ENCODE data around the gene INTS6. TPM values are rescaled to one million over a fixed set of nuclear protein-coding genes. Genes with fewer than 3 reads are reported as not detected.

INTS6 gene
- polyA plus RNA-seq, 3 donors: 30.9 to 40.1 (median 33.2) TPM

GRCh38 chr13:51332566-51333361 is 120.1 kb downstream of the INTS6 start:
- no peak for DNase-seq (ENCODE audit: extremely low read depth in 1 of 11, low read depth in 9 of 11, low spot score in 4 of 11)

GRCh38 chr13:51331354-51331861 is 121.4 kb downstream of the INTS6 start:
- no peak for DNase-seq (ENCODE audit: extremely low read depth in 1 of 11, low read depth in 9 of 11, low spot score in 4 of 11)

GRCh38 chr13:51330791-51331190 is 122.0 kb downstream of the INTS6 start:
- DNase-seq (ENCODE audit: extremely low read depth in 1 of 11, low read depth in 9 of 11, low spot score in 4 of 11): no peak

GRCh38 chr13:51329606-51330005 is 123.2 kb downstream of the INTS6 start:
- DNase-seq (ENCODE audit: extremely low read depth in 1 of 11, low read depth in 9 of 11, low spot score in 4 of 11): no peak

GRCh38 chr13:51328488-51328887 is 124.3 kb downstream of the INTS6 start:
- DNase-seq (ENCODE audit: extremely low read depth in 1 of 11, low read depth in 9 of 11, low spot score in 4 of 11): no peak

GRCh38 chr13:51327961-51328360 is 124.9 kb downstream of the INTS6 start:
- DNase-seq (ENCODE audit: extremely low read depth in 1 of 11, low read depth in 9 of 11, low spot score in 4 of 11): no peak

- no peak for DNase-seq (ENCODE audit: extremely low read depth in 1 of 11, low read depth in 9 of 11, low spot score in 4 of 11)
Measured at GRCh38 chr13:51326777-51327176, 126.1 kb downstream of the INTS6 start.

- DNase-seq (ENCODE audit: extremely low read depth in 1 of 11, low read depth in 9 of 11, low spot score in 4 of 11): no peak
Measured at GRCh38 chr13:51325837-51326236, 127.0 kb downstream of the INTS6 start.

GRCh38 chr13:51324714-51325420 is 128.0 kb downstream of the INTS6 start:
- DNase-seq (ENCODE audit: extremely low read depth in 1 of 11, low read depth in 9 of 11, low spot score in 4 of 11): no peak

- no peak for DNase-seq (ENCODE audit: extremely low read depth in 1 of 11, low read depth in 9 of 11, low spot score in 4 of 11)
Measured at GRCh38 chr13:51323824-51324511, 128.9 kb downstream of the INTS6 start.

GRCh38 chr13:51322826-51323225 is 130.0 kb downstream of the INTS6 start:
- no peak for DNase-seq (ENCODE audit: extremely low read depth in 1 of 11, low read depth in 9 of 11, low spot score in 4 of 11)

GRCh38 chr13:51321836-51322235 is 131.0 kb downstream of the INTS6 start:
- no peak for DNase-seq (ENCODE audit: extremely low read depth in 1 of 11, low read depth in 9 of 11, low spot score in 4 of 11)

- DNase-seq (ENCODE audit: extremely low read depth in 1 of 11, low read depth in 9 of 11, low spot score in 4 of 11): no peak
Measured at GRCh38 chr13:51318876-51319275, 134.0 kb downstream of the INTS6 start.

- no peak for DNase-seq (ENCODE audit: extremely low read depth in 1 of 11, low read depth in 9 of 11, low spot score in 4 of 11)
Measured at GRCh38 chr13:51318015-51318414, 134.8 kb downstream of the INTS6 start.

GRCh38 chr13:51317262-51317661 is 135.6 kb downstream of the INTS6 start:
- DNase-seq (ENCODE audit: extremely low read depth in 1 of 11, low read depth in 9 of 11, low spot score in 4 of 11): no peak

- no peak for DNase-seq (ENCODE audit: extremely low read depth in 1 of 11, low read depth in 9 of 11, low spot score in 4 of 11)
Measured at GRCh38 chr13:51313619-51314018, 139.2 kb downstream of the INTS6 start.

- DNase-seq (ENCODE audit: extremely low read depth in 1 of 11, low read depth in 9 of 11, low spot score in 4 of 11): no peak
Measured at GRCh38 chr13:51311957-51312520, 140.8 kb downstream of the INTS6 start.
